Hippocampal formation (tissue), 2 donors: Measurements from ENCODE around the gene ARHGAP24.

Experiments used
- DNase-seq, 2 donors: peaks; one replicate each; lab custom pipeline; 2025; lab: John Stamatoyannopoulos, UW

The ARHGAP24 gene

DNA sequence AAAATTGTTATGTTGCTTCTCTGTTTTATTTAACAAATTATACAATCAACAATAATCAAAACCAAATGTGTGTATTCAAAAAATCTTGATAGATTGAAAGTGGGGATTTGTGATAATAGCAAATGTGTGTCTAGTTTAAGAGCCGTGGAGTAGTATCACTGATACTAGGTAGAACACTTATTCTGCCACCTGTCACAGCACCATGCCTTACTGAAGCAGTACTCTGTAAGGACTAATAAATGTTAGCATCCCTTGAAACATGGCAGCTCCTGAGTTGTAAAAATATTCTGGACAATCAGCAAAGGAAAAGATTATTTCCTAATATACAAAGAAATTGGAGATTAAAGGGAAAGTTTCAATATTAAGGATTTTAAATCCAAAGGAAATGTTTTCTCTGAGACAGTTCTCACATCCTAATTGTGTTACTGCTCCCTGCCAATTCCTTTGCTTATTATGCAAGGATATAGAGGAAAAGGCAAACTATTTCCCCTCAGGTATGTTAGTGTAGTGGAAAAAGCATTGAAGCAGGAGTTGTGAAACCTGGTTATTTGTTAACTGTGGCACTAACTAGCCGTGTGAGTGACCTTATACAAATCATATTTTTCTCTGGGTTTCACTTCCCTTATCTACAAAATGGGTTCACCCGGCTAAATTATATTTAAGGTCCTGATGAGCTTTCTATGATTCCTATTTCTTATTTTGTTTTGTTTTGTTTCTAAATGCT lies 303.1 kb downstream of the ARHGAP24 start:
- DNase-seq, result no peak

DNA sequence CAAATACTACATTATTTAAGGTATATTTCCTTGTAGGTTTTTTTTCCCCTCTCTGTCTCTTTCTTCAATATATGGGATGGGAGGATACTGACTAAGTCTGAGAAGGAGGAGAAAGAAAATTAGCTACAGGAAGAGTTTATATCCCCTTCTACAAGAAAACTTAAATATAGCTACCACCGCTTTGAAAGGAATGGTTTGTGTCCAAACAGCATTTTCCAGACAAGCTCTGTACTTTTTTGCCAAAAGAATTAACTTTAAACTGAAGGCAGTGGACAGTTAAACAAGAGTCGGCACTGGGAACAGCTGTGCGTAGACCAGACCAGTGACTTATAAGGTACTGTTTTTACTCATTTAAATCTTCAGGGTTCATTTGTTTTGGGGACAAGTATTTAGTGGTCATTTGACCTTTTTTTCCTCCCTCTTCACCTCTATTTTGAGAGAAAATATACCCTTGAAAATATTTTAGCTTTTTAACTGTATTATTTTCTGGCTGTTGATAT lies 303.7 kb downstream of the ARHGAP24 start:
- no peak for DNase-seq

DNA sequence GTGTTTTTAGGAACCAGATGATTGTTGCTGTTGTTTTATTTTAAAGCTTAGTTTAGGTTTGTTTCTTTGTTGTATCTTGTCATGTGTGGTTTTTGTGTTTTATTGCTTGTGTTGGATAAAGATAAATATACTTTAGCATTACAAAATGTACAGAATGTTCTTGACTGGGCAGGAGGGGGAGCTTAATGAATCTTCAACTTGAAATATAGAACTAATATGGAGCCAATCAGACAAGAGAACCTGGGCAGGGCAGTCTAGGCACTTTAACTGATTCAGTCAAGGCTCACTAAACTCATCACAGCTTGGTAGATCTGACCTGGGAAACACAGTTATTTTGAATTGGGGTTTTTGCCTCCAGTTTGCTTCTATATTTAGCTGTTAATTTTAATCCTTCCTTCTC lies 304.2 kb downstream of the ARHGAP24 start:
- DNase-seq, result no peak

DNA sequence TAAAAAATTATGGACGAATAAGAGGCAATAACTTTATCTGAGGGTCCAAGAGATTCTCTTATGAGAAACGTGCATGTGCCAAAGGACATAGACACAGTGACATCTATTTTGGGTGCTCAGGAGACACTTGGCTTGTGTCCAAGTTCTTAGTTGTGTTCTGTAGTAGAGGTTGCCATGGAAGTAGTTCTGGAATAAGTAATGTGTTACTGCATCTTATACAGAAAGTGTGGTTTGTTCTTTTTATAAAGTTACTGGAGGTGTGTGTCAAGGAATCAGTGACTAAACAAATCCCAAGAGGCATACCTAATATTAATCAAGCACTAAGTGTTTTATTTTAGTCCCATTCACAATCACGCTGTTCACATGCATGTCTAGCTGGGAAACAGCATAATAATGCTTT lies 305.7 kb downstream of the ARHGAP24 start:
- DNase-seq, result no peak

DNA sequence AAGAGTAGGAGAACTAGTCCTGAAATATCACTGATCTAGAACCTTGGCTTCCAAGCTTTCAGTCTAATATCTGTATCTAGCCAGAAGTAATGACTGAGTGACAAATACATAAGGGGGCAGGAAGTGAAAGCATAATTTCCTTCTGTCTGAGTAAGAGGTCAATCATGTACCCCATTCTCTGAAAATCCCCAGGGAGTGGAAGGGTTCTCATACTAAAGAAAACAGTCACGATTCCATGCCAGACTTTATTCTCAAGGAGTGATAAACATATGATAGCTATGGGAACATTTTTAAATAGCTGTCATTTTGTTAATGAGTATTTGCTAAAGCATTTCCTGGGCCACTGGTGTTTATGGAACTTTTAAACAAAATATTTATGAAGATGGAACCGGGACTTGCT lies 308.5 kb downstream of the ARHGAP24 start:
- DNase-seq, result no peak

DNA sequence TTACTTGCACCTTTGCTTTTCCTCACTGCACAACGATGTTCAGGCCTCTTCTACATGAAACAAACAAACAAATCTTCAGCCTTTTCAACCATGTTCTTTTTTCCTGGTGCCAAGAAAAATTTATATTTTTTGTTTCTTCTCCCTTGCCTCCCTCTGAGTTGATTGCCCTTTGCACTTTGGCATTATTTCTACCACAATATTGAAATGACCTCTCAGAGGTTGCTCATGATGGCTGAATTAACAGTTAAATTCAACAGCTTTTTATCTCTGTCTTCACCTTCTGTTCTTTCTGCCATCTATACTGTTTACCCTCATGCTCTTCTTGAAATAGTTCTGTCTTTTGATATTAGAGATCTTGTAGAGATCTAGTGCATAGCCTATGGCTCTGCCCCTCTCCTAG lies 308.9 kb downstream of the ARHGAP24 start:
- DNase-seq, result no peak

DNA sequence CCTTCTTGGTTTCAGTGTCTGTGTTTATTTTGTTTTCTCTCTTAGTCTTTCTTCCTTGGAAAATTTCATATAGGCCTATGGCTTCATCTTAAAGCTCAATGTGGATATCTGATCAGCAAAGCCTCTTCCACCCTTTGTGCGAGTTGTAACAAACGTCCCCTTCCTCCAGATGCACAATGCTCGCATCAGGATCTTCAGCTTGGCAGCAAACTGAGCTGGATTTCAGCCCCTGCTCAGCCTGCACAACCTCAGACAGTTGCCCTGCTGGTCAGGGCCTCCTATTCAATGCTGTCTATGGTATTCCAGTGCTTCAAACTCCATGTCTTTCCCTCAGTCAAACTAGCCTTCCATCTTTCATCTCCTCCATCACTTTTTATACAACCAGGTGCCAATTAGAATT lies 309.4 kb downstream of the ARHGAP24 start:
- DNase-seq, result peak in 1 of 2 donors; percentile 53

DNA sequence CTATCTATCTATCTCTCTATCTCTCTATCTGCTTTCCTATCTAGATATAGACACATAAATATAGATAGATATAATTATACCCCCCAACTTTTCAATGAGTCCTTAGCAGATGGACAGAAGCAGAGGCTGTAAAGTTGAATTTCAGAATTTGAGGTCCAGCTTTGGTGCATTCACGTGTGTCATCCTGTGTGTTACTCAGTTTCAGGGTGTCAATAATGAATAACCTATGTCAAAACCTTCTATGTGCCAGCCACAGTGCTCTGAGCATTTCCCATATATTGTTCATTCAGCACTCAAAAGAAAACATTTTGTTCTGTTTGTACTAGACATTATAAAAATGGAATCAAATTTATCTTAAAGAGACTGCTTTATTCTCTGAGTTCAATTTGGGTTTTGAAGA lies 310.0 kb downstream of the ARHGAP24 start:
- no peak for DNase-seq

DNA sequence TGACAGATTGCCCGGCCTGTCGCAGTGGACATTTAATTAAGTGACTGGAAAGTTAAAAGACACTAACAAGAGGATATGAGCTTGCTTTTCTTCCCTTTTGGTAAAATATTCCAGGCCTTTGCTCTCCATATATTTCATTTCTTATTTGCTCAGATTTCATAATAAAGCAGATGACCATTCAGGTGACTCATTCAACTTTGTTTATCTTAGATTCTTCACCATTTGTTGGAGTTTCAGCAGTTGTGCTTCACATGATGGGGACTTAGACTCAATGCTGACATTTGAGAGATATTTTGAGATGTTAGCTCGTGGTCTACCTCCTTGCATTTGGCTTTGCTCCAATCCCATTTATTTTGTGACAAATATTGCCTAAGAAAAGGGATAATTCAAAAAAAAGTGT lies 312.2 kb downstream of the ARHGAP24 start:
- no peak for DNase-seq

DNA sequence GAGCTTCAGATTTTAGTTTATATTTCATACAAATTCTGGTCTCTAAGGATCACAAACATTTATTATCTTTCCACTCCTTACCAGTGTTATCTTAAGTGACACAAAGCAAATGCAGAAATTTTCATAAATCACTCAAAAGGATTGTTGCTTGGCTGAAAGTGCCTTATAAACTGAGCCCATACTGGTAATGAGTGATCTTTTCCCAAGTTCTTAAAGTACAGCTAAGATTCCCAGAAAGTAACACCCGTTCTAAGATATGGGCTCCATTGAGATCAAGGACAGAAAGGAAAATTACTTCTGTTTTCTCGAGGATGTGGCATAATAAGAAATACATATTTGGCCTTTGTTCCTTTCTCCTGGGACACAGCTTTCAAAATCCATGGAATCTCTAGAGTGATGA lies 313.7 kb downstream of the ARHGAP24 start:
- no peak for DNase-seq

DNA sequence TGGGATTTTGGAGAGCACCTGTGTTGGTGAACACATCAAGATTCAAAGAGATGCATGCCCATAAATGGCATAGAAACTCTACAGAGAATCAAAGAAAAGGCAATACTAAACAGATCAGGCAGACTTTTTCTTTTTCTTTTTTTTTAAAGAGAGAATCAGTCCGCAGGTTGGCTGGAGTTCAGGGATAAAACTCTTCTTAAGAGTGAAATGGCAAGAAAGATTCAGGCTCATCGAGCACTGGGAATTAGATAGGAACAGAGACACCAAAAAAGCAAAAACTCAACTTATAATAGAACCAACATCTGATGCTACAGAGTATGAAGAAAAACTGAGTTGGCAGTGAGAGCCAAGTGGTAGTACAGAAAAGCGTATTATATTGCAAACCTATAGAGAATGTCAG lies 314.3 kb downstream of the ARHGAP24 start:
- DNase-seq, result no peak

DNA sequence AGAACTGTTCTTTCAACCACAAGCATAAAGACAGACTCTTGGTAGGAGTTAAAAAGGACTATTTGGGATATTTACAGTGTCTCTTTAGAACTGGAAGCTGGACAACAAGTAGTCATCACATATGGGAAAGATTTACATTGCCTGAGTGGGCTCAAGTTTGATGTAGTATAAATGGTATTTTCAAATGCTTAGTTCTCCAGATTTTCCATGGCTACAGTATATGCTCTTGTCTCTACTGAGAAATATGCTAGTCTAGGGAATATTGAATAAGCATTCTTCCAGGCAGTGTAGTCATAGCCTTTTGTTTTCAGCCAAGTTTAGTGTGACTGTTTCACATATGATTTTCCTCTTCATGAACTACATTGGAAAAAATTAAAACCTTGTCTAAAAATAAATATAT lies 315.6 kb downstream of the ARHGAP24 start:
- no peak for DNase-seq

DNA sequence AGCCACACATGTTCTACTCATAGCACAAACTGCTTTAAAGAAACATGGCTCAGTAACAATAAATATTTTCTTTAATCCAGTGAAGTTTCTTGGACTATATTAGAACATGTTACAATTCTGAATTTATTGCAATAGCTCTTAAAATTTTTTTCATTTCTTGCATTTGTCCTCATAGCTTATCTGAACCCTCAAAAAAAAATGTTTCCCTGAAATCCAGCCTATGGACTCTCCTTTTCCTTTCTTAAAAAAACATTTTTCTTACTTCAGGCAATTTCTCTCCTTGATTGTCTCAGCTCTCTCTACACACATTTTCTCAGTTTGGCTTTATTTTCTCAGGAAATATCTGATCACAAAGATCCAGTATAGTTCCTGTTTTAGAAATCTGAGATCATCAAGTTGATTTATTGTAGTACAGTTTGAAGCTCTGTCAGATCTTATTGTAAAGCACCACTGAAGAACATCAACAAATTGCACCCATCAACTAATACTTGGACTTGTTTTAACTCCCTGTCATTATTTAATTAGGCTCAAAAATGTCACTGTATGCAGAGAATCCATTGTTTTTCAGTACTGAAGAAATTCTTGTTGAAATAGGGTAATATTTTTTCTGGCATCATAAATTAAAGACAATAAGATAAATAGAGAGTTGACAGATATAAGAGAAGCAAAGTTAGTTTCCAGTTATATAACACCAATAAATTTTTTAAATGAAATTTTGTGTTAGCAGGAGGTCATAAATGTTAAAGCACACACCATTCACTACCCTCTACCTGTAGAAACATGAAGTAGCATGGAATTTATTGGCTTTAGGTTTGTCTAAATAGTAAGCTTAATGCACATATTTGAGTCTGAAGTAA lies 317.7 kb downstream of the ARHGAP24 start:
- DNase-seq, result no peak

DNA sequence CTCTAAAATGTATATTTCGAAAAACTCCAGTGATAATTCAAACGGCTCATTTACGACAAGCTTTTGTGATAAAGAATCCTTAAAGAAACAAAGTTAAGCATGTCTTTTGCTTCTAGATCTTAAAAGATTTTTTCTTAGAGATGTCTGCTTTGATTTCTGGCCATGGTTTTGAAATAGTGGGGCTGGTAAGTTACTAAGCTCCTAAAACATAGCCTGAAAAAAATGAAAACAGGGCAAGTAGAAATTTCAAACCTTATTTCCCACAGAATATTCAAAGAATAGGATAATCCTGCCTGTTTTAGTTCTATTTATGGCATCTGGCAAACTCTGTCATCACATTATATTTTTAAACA lies 318.3 kb downstream of the ARHGAP24 start:
- DNase-seq, result no peak

DNA sequence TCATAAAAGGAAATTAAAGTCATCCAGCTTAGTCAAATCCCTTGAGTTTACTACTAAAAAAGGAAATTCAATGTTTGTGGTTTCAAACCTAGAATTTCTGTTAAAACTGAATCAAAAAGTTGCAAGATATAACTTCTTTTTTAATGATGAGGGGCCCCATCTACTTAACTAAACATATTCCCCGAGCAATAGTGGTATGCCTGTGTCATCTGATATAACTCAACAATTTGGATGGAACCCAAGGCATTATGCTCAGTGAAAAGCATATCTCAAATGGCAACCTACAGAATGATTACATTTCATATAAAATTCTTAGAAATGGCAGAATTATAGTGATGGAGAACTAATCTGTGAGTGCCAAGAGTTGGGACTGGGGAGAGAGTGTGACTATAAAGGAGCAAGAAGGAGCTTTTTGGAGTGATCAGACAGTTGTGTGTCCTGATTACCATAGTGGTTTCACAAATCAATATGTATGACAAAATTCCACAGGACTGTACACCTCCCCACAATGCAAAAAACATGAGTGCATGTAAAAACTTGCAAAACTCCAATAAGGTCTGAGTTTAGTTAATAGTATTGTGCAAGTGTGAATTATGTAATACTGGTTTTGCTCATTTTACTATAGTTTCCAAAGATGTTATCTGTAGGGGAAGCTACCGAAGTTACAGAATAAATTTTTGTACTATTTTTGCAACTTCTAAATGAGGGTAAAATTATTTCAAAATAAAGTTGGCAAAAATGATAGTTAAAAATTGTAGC lies 323.2 kb downstream of the ARHGAP24 start:
- DNase-seq, result no peak

DNA sequence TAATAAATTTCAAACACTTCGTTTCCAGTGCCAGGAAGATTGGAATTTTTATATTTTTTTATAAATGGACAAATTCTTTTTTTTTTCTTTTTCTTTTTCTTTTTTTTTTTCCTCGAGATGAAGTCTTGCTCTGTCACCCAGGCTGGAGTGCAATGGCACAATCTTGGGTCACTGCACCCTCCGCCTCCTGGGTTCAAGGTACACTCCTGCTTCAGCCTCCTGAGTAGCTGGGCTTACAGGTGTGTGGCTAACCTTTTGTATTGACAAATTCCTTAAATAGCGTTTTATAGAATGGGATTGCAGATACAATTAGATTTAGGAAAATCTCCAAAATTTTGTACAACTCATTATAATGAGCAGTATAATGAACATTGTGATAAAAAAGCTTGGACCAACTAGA lies 328.9 kb downstream of the ARHGAP24 start:
- no peak for DNase-seq

DNA sequence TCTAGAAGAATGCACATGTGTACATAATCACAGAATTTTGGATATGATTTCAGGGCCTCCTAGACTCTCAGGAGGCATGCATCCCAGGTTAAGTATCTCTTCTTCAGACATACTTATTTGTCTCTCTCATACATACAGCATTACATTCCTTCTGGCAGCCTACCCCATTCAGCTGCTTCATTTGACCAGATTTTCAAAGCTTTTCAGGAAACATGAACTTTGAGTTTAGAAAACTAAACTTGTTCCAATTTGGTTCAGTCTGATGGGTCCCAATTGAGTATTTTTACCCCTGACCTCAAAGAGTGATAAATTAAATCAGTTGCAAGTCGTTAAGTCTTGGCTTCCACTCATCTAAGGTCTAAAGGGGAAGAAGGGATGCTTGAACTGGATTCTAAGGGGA lies 330.9 kb downstream of the ARHGAP24 start:
- DNase-seq, result no peak

DNA sequence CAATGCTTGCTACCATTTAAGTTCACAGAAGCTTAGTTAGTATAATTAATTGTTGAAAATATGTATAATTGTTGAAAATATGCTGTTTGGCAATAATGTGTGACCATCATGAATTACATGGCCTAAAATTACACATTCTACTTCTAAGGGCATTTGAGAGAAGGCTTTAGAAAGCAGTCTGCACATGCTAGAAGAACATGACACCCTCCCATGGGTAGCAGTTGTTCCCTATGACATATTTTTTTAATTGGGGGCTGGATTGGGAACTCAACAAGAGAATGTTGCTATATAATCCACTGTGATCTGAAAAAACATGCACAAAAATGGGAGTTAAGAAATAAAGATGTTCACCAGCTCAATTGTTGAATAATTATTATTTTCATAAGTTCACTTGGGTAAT lies 331.4 kb downstream of the ARHGAP24 start:
- no peak for DNase-seq

DNA sequence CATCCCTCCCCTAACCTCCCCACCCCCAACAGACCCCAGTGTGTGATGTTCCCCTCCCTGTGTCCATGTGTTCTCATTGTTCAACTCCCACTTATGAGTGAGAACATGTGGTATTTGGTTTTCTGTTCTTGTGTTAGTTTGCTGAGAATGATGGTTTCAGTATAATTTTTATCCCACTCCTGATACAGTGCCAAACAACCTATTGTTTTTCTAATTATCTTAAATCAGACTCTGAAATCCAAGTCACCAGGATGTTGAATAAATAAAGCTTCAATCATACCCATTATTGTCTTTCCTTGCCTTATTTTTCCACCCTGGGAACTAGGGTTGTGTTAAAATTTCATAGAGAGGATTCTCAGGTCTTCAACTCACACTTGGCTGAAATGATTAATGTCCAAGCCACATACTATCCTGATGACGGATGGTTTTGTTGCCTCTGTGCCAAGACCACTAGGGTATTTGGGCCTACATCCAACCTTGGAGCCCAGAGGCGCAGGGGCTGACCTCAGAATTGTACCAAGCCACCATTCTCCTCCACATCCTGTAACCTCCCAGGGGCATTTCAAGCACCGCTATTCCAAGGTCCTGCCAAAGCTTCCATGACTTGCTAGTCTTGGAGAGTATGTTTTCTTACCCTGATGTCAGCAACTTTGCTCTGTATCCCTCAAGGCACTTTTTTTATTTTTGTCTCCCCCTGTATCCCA lies 332.4 kb downstream of the ARHGAP24 start:
- no peak for DNase-seq

DNA sequence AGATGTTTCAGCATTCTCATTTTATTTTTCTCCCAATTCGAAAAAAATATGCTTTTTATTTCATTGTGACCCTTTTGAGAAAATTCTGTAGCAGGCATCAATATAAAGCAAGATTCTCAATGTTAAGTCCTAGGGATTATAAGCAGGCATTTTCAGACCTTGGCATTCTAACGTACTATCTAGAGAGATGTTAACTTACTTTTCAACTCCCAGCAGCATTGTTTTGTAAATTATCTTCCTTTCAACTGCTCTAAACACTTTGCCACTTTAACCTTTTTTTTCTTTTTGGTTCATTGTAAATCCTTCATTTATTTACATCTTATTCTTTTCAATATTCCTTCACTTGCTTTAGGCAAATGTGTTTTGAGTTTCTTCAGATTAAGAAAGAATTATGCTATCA lies 333.2 kb downstream of the ARHGAP24 start:
- no peak for DNase-seq

DNA sequence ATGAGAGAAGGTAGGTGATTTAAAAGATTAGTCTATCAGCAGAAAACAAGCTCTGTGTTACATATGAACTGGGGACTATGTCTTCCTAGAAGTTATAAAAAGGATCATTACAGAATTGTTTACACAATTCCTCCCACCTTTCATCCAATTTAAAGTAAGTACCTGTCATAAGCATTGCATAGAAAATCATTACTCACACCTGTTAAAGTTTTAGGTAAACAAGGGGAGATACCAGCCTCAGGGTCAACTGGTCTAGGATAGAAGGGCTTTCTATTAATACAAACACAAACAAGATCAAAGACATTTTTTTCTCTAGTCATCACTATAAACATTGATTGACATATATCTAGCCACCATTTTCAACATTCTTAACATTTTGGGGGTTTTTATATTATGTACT lies 333.9 kb downstream of the ARHGAP24 start:
- DNase-seq, result no peak

DNA sequence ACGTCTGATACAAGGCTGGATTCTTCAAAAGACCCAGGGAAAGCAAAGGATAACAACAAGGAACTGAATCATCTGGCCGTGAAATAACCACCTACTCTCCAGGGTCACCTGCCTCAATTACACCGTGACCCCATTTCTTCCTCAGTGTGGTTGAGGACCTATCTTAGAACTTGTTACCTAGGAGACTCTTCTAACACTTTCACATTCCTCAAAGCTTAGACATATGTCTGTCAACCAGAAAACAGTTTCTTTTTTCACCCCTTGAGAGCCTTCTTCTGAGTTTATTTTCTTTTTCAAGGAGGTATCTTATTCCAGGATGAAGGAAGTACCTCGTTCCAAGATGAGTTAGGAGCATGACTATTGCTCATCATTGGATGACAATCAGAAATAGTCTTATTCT lies 337.8 kb downstream of the ARHGAP24 start:
- DNase-seq, result no peak
